HepG2 (cell line): ENCODE data around the gene ZSCAN21. TPM values are rescaled to one million over a fixed set of nuclear protein-coding genes. Genes with fewer than 3 reads are reported as not detected.

Source experiments
- ATAC-seq: fragments of 200-7000 bp; cut with Tn5 transposase; 3 replicates; pipeline ENCODE4 v1.9.1; 2020; ENCODE audit warnings: mild to moderate bottlenecking, moderate library complexity
- BruUV-seq: library from RNA; stranded (reverse); fragments of 400-500 nt; replicated peaks from 2 replicates; lab custom pipeline; 2021; lab: Mats Ljungman, UMichigan
- CTCF ChIA-PET: fragments of 300-600 bp; formaldehyde crosslinking; extraction: SDS; loops from one replicate; lab custom pipeline; 2021; ENCODE audit warnings: low total read pairs, inconsistent platforms, low intra/inter-chr PET ratio; lab: Yijun Ruan, JAX
- POLR2A ChIA-PET: fragments of 350-600 bp; sonication (Branson Sonifier 250); formaldehyde crosslinking; loops from one replicate; lab custom pipeline; 2020; ENCODE audit warnings: antibody characterized with exemption, inconsistent platforms; lab: Yijun Ruan, JAX
- DNase-seq: peaks from one replicate; pipeline ENCODE4 v3.0.0-alpha.2; 2015; ENCODE audit warnings: low spot score
- FAIRE-seq: peaks from 3 replicates; lab custom pipeline; 2011; peaks lifted over from hg19 to GRCh38; lab: Jason Lieb, UNC
- H2AFZ ChIP-seq: one replicate; pipeline ENCODE4 v1.6.1; 2011; ENCODE audit warnings: low read length, inconsistent platforms
- H3K27ac ChIP-seq: fragments of 300-600 bp; 3 replicates; pipeline ENCODE4 v1.8.0; 2011; ENCODE audit warnings: mixed run types, mild to moderate bottlenecking, mixed read lengths, low read length, inconsistent platforms; ENCODE audit not compliant: insufficient read depth; ENCODE audit errors: extremely low read length
- H3K27me3 ChIP-seq, 2 experiments: fragments of 200-600 bp in 1 of 2; 2 replicates in 1 of 2; 3 replicates in 1 of 2; pipeline versions ENCODE4 v1.6.0 to v1.8.0; 2011; ENCODE audit warnings: low read length in 2 of 2, mild to moderate bottlenecking in 2 of 2, moderate library complexity in 2 of 2, inconsistent platforms in 1 of 2; ENCODE audit not compliant: insufficient read depth in 2 of 2, control insufficient read depth in 1 of 2
- H3K36me3 ChIP-seq, 2 experiments: fragments of 200-600 bp in 1 of 2; replicated peaks in 1 of 2; 2 replicates in 1 of 2; 3 replicates in 1 of 2; pipeline versions ENCODE4 v1.5.1 to v1.8.0; 2011; ENCODE audit warnings: low read length in 2 of 2, inconsistent platforms in 1 of 2; ENCODE audit not compliant: insufficient read depth in 2 of 2, control insufficient read depth in 1 of 2
- H3K4me1 ChIP-seq: 2 replicates; pipeline ENCODE4 v1.5.1; 2012; ENCODE audit warnings: low read length, inconsistent platforms; ENCODE audit not compliant: insufficient read depth
- H3K4me2 ChIP-seq: 2 replicates; pipeline ENCODE4 v1.6.0; 2011; ENCODE audit warnings: low read depth, low read length, inconsistent platforms
- H3K4me3 ChIP-seq, 3 experiments: fragments of 200-600 bp in 1 of 3; sonication (generic), shearing (Covaris generic) in 1 of 3; replicated peaks in 1 of 3; 2 replicates each; pipeline ENCODE4 v1.5.1; 2011 to 2016; ENCODE audit warnings: low read length in 3 of 3, inconsistent platforms in 2 of 3, low read depth in 2 of 3, mild to moderate bottlenecking in 2 of 3, control low read depth in 1 of 3, mixed read lengths in 1 of 3; ENCODE audit not compliant: insufficient read depth in 1 of 3
- H3K79me2 ChIP-seq: one replicate; pipeline ENCODE4 v1.6.1; 2011; ENCODE audit warnings: low read length, inconsistent platforms; ENCODE audit not compliant: insufficient read depth
- H3K9ac ChIP-seq: 2 replicates; pipeline ENCODE4 v1.6.0; 2011; ENCODE audit warnings: mild to moderate bottlenecking, low read depth, low read length, inconsistent platforms; ENCODE audit not compliant: insufficient read depth
- H3K9me3 ChIP-seq: 2 replicates; pipeline ENCODE4 v1.5.1; 2012; ENCODE audit warnings: mild to moderate bottlenecking, low read length
- H4K20me1 ChIP-seq: 2 replicates; pipeline ENCODE4 v1.6.0; 2011; ENCODE audit warnings: inconsistent platforms, mild to moderate bottlenecking, low read length, moderate library complexity; ENCODE audit not compliant: insufficient read depth
- BCL6 ChIP-seq: IDR thresholded peaks from 2 replicates; pipeline ENCODE4 v1.6.1; 2016; ENCODE audit warnings: missing genetic modification reagents, missing compliant biosample characterization
- HMGA1 ChIP-seq: sonication (generic); formaldehyde crosslinking; conservative IDR thresholded peaks from 2 replicates; pipeline ENCODE4 v1.4.0; 2020; ENCODE audit warnings: missing genetic modification reagents
- IRF2 ChIP-seq: IDR thresholded peaks from 2 replicates; pipeline ENCODE4 v1.6.1; 2018; ENCODE audit warnings: missing genetic modification reagents, missing compliant biosample characterization
- POLR2G ChIP-seq: fragments of 200-400 bp; formaldehyde crosslinking; IDR thresholded peaks from 2 replicates; pipeline ENCODE4 v1.6.1; 2018; ENCODE audit warnings: mild to moderate bottlenecking, low read depth, low read length, moderate library complexity
- SSRP1 ChIP-seq: IDR thresholded peaks from 2 replicates; pipeline ENCODE4 v1.6.1; 2016; ENCODE audit warnings: control low read depth
- ZNF160 ChIP-seq: sonication (generic); formaldehyde crosslinking; IDR thresholded peaks from 2 replicates; pipeline ENCODE4 v1.8.0; 2022; ENCODE audit warnings: mild to moderate bottlenecking, inconsistent platforms, missing genetic modification reagents
- ZNF232 ChIP-seq: sonication (generic); formaldehyde crosslinking; IDR thresholded peaks from 2 replicates; pipeline ENCODE4 v1.4.0; 2020; ENCODE audit warnings: missing genetic modification reagents, borderline replicate concordance
- ZNF7 ChIP-seq: IDR thresholded peaks from 2 replicates; pipeline ENCODE4 v1.6.1; 2016; ENCODE audit warnings: missing biosample characterization, missing genetic modification reagents
- ZNF710 ChIP-seq: sonication (generic); formaldehyde crosslinking; IDR thresholded peaks from 2 replicates; pipeline ENCODE4 v1.5.0; 2020; ENCODE audit warnings: mild to moderate bottlenecking, missing genetic modification reagents, borderline replicate concordance
- WGBS: methylation state at CpG from one replicate; pipeline ENCODE4 v1.1.6; 2017; ENCODE audit warnings: low lambda C conversion rate; 5-methylcytosine and 5-hydroxymethylcytosine counted together
- in situ Hi-C: cut with HindIII; loops from 2 replicates; pipeline ENCODE4 v1.10.0; 2017; ENCODE audit warnings: low pct_unique_long_range_greater_than_20kb; ENCODE audit not compliant: extremely low pct_ligation_motif_present
- intact Hi-C: fragments of 100-400 bp; cut with micrococcal nuclease; formaldehyde crosslinking; loops from one replicate; pipeline ENCODE4 v1.10.0; 2022; ENCODE audit not compliant: unreplicated experiment
- polyA plus RNA-seq, 8 experiments: library from polyadenylated mRNA; depleted of rRNA in 3 of 8; stranded (reverse) in 7 of 8; unstranded in 1 of 8; fragments of >200 nt; fragmentation: Illumina TruSeq in 4 of 8; extraction: Trizol in 4 of 8; gene quantifications; 2 replicates each; pipeline versions ENCODE4 v1.2.1 to v1.2.3, GENCODE V29; 2011 to 2016; ENCODE audit warnings: low read depth in 4 of 8, missing spikeins in 1 of 8, mixed read lengths in 1 of 8; ENCODE audit not compliant: insufficient read depth in 1 of 8
- total RNA-seq, 5 experiments: library from RNA; depleted of rRNA; stranded (reverse); fragments of >200 nt; fragmentation: Illumina TruSeq; extraction: Trizol; gene quantifications; 2 replicates each; pipeline ENCODE4 v1.2.3, GENCODE V29; 2016; ENCODE audit warnings: low read depth in 1 of 5

ZSCAN21 gene
- total and polyA plus RNA-seq, 2 of the 13 experiments (the other 11 are each of a cell fraction or from before 2014, with no cell fraction given): 7.0 to 10.0 TPM

GRCh38 chr7:100038326-100038725, 11.2 kb upstream of the ZSCAN21 start (continued):
- no peak for TF ChIP-seq HMGA1 (CRISPR knock-in tag)
- 0 out of 2 replicates have a peak, but pooled peaks have one; percentile 34 for TF ChIP-seq ZNF160
- TF ChIP-seq ZNF7 (CRISPR knock-in tag): peak; percentile 96
- 0 out of 2 replicates have a peak, but pooled peaks have one; percentile 21 for TF ChIP-seq IRF2 (CRISPR knock-in tag)
- 0 out of 2 replicates have a peak, but pooled peaks have one; percentile 21 for TF ChIP-seq BCL6 (CRISPR knock-in tag)

- no peak for FAIRE-seq
- Histone ChIP-seq H4K20me1 (no peaks in the 10 kb centered on the region), H3K4me3 (no peak overlapping the region), H3K4me1 (peaks cover 66% of the 10 kb centered on the region), H3K9me3 (no peaks in the 10 kb centered on the region), H3K27me3 (no peaks in the 10 kb centered on the region), H3K4me2 (no peak overlapping the region), H3K9ac (no peak overlapping the region), H3K36me3 (peaks cover 2 to 4% of the 10 kb centered on the region in 2 experiments; a peak in 2 of 5 replicates), H2AFZ (no peak overlapping the region), H3K27ac (peak overlapping the region; percentile 67), H3K79me2 (peaks cover 4% of the 10 kb centered on the region)
- in situ Hi-C loops: no loop called here
- no peak for TF ChIP-seq ZNF232 (CRISPR knock-in tag)
- 0 out of 2 replicates have a peak, but pooled peaks have one; percentile 45 for TF ChIP-seq SSRP1
- peak; percentile 34; the same call in 1 of the 2 replicates for TF ChIP-seq POLR2G
- no peak for TF ChIP-seq ZNF710 (CRISPR knock-in tag)
- no peak for DNase-seq
- intact Hi-C loops: no loop called here
- BruUV-seq: no TSS peak
- POLR2A ChIA-PET: no interaction called here
- no peak for ATAC-seq
- CTCF ChIA-PET: no interaction called here
- WGBS: 95% methylated on average over 7 of the region's 7 CpGs
Measured at GRCh38 chr7:100040575-100040974, 9.0 kb upstream of the ZSCAN21 start.
